SK-N-SH treated with all-trans-retinoic acid at 6 μM for 48 hours (cell line): ENCODE measurements around the gene DOCK1.

ENCODE experiments used
- ARNTL ChIP-seq: fragments of 450-650 bp; formaldehyde crosslinking; IDR thresholded peaks from 2 replicates; pipeline ENCODE4 v1.5.0; 2020; ENCODE audit warnings: low read depth, mild to moderate bottlenecking, moderate library complexity, borderline replicate concordance
- BACH2 ChIP-seq: fragments of 250-450 bp; sonication (Bioruptor Pico); IDR thresholded peaks from 2 replicates; pipeline ENCODE4 v1.9.0; 2021; ENCODE audit warnings: mild to moderate bottlenecking, borderline replicate concordance
- CREB5 ChIP-seq: fragments of 250-450 bp; sonication (Bioruptor Pico); IDR thresholded peaks from 2 replicates; pipeline ENCODE4 v1.5.1; 2020; ENCODE audit warnings: low read depth, mild to moderate bottlenecking, moderate library complexity
- CSRNP3 ChIP-seq: fragments of 250-450 bp; sonication (Bioruptor Pico); IDR thresholded peaks from 2 replicates; pipeline ENCODE4 v1.5.1; 2021; ENCODE audit warnings: mild to moderate bottlenecking, moderate library complexity
- GLIS3 ChIP-seq: fragments of 250-450 bp; sonication (Bioruptor Pico); IDR thresholded peaks from 2 replicates; pipeline ENCODE4 v1.5.0; 2020; ENCODE audit warnings: mild to moderate bottlenecking, moderate library complexity
- PATZ1 ChIP-seq: fragments of 250-450 bp; sonication (Bioruptor Pico); IDR thresholded peaks from 2 replicates; pipeline ENCODE4 v1.8.0; 2020; ENCODE audit warnings: mild to moderate bottlenecking, moderate library complexity, borderline replicate concordance
- SNAI2 ChIP-seq: fragments of 250-450 bp; sonication (Bioruptor Pico); IDR thresholded peaks from 2 replicates; pipeline ENCODE4 v1.5.0; 2020; ENCODE audit warnings: mild to moderate bottlenecking, moderate library complexity
- TOX ChIP-seq: fragments of 250-450 bp; sonication (Bioruptor Pico); IDR thresholded peaks from 2 replicates; pipeline ENCODE4 v1.8.0; 2021; ENCODE audit warnings: mild to moderate bottlenecking, moderate library complexity, borderline replicate concordance
- TSHZ2 ChIP-seq: fragments of 250-450 bp; sonication (Bioruptor Pico); IDR thresholded peaks from 2 replicates; pipeline ENCODE4 v1.5.0; 2020; ENCODE audit warnings: mild to moderate bottlenecking, moderate library complexity
- ZC3H10 ChIP-seq: fragments of 250-450 bp; sonication (Bioruptor Pico); IDR thresholded peaks from 2 replicates; pipeline ENCODE4 v1.5.1; 2021; ENCODE audit warnings: mild to moderate bottlenecking, moderate library complexity
- ZFP3 ChIP-seq: fragments of 250-450 bp; sonication (Bioruptor Pico); IDR thresholded peaks from 2 replicates; pipeline ENCODE4 v1.5.0; 2020; ENCODE audit warnings: mild to moderate bottlenecking, moderate library complexity
- ZFP30 ChIP-seq: fragments of 450-650 bp; formaldehyde crosslinking; IDR thresholded peaks from 2 replicates; pipeline ENCODE4 v1.5.0; 2022; ENCODE audit warnings: mild to moderate bottlenecking, moderate library complexity
- ZNF565 ChIP-seq: fragments of 450-650 bp; formaldehyde crosslinking; conservative IDR thresholded peaks from 2 replicates; pipeline ENCODE4 v1.5.0; 2020; ENCODE audit warnings: low read depth, mild to moderate bottlenecking, moderate library complexity
- ZNF8 ChIP-seq: fragments of 450-650 bp; formaldehyde crosslinking; IDR thresholded peaks from 2 replicates; pipeline ENCODE4 v1.5.0; 2020; ENCODE audit warnings: mild to moderate bottlenecking, moderate library complexity

GRCh38 chr10:127346604-127347003 lies 441.4 kb downstream of the DOCK1 start:
- no peak for TF ChIP-seq ZFP3
- TF ChIP-seq ARNTL (CRISPR knock-in tag), result no peak
- TF ChIP-seq PATZ1 (CRISPR knock-in tag), result no peak
- TF ChIP-seq ZNF565, result no peak
- TF ChIP-seq SNAI2 (CRISPR knock-in tag), result no peak
- TF ChIP-seq ZFP30 (CRISPR knock-in tag), result no peak
- TF ChIP-seq GLIS3 (CRISPR knock-in tag), result no peak
- no peak for TF ChIP-seq TOX (CRISPR knock-in tag)
- no peak for TF ChIP-seq ZNF8 (CRISPR knock-in tag)
- TF ChIP-seq ZC3H10 (CRISPR knock-in tag), result no peak
- TF ChIP-seq BACH2 (CRISPR knock-in tag), result no peak
- no peak for TF ChIP-seq CREB5 (CRISPR knock-in tag)
- TF ChIP-seq TSHZ2 (CRISPR knock-in tag), result no peak
- no peak for TF ChIP-seq CSRNP3 (CRISPR knock-in tag)
